ENCODE data around the gene GALNS.

GALNS gene

DNA sequence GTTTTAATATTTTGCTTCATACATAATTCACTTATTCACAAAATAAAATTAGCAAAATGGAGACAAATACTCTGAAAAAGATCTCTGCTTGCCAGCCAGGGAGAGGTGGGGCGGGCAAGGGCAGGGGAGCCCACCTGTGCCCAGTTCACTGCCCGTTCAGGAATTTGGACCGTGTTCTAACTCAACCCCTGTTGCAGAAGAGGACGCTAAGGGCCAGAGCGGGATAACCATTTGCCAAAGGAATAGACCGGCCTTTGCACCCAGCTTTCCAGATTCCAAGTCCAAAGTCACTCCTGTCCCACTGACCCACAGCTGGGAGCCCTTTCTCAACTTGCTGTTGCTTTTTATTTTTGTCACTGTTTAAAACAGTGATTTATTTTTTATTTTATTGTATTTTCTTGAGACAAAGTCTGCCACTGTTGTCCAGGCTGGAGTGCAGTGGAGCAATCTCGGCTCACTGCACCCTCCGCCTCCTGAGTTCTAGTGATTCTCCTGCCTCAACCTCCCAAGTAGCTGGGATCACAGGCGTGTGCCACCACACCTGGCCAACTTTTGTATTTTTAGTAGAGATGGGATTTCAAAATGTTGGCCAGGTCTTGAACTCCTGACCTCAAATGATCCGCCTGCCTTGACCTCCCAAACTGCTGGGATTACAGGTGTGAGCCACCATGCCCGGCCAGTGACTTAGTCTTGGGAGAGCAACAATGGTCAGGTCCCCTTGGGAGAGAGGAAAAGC lies 69.0 kb downstream of the GALNS start:
- H3K4me3 ChIP-seq (ENCODE audit: low read depth, low read length): no peak overlapping the region

DNA sequence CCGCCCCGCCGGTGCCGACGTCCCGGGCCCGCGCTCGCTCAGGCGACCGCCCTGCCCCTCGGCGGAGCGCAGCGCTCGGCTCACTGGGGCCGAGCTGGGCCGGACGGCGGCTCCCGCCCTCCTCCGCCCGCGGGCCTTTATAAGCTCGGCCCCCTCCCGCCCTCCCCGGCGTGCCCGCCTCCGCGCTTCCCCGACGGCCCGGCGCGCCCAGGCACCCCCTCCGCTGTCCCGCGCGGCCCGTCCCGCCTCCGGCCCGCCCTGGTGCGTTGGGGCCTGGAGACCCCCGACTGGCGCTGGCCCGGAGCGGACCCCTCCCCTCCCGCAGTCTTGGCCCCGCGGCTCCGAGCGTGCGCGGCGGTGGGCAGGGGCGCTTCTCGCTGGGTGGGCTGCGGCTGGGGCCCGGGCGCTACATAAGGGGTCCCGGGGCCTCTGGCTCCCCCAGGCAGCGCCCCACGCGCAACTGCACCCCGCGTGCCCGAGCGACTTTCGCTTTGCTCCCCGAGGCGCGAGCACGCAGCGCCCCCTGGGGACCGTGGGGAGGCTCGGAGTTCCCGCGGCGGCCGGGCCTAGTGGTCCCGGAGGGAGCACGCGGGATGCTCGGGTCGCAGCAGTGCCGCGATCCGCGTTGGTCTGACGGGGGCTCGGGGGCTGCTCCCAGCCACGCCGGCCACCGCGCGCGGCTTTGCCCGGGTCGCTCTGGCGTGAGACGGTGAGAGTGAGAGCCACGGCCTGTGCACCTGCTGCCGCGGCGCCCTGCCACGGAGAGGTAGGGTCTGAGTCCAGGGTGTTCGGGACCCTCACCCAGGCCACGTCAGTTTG lies 71.4 kb downstream of the GALNS start, which contains the start of gene PIEZO1:
Gene PIEZO1, minus strand, starts transcription at position 115 of the 819 bp plus-strand sequence. CDS start 256 bp downstream, outside the sequence.
- H3K4me3 ChIP-seq (ENCODE audit: low read depth, low read length): peak within 1 kb of the TSS; percentile 36

- H3K4me3 ChIP-seq (ENCODE audit: low read depth, low read length): peak overlapping the region; percentile 36
Measured at GRCh38 chr16:88784856-88785105, 72.0 kb downstream of the GALNS start.

DNA sequence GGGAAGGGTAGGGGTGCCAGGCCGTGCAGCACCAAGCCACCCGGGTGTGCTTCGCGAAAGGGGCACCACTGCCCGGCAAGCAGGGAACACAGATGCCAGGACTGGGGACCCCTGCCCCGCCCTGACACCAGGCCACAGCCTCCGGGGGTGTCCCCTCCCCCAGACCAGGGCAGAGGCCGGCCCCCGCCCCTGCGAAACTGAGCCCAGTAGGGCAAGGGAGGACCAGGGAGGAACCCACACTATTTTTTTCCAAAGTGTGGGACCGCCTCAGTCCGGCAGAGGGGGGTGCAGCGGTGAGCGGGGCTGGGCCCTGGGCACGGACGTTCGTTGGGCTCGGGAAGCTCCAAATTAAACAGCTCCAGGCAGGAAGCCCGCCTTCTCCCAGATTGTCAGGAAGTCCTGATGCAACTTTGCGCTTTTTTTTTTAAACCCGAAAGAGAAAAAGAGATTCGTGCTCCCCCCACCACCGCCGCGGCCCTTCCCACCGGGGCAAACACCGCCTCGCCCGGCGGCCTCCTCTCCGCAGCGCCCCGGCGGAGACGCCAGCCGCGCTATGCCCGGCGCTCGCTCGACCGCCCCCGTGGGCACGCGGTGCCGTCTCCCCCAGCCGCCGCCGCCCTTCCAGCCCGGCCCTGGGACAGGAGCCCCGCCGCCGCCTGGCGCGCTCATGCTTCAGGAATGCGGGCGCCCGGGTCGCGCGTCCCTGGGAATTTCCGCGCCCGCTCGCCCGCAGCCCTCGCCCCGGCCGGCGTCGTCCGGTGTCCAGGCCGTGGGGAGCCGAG lies 72.5 kb downstream of the GALNS start:
- H3K4me3 ChIP-seq (ENCODE audit: low read depth, low read length): peak overlapping the region; percentile 36

- H3K4me3 ChIP-seq (ENCODE audit: low read depth, low read length): peak overlapping the region; percentile 36
Measured at GRCh38 chr16:88783391-88784073, 73.2 kb downstream of the GALNS start.

DNA sequence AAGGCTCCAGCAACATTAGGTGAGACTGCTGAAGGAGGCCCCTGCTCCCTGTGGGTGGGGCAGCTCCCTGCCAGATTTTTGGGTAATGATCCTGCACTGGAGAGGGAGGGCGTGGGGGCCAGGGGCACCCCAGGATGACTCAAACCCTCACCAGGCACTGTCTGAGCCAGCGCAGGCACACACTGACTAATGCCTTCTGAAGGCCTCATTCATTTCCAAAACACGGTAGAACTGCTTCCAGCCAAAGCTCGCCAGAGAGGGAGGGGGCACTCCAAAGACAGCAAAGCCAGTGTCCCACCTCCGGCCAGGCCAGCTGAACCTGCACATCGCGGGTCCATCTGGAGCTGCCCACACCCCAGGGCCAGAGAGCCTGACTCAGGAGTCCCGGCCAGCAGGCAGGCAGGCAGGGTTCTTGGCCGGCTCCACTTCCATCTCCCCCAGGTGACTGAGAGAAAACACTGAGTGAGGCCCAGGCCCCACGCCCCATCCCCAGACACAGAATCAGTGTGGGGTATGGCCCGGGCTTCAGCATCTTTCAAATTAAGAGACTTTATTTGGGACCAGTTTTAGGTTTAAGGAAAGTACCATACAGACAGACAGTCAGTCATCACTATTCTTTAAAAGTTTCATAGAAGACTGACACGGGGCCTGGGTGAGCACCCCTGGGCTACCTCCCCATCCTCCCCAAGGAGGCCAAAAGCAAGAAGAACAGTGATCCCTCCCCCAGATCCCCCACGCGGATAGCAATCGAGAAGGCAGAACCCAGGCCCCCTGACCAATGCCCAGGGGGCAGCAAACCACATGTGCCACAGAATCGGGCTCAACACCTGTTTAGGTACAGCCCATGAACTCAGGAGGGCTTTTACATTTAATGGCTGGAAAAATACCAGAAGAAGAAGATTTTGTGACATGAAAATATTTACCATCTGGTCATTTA lies 74.0 kb downstream of the GALNS start:
- H3K4me3 ChIP-seq (ENCODE audit: low read depth, low read length): no peak overlapping the region

DNA sequence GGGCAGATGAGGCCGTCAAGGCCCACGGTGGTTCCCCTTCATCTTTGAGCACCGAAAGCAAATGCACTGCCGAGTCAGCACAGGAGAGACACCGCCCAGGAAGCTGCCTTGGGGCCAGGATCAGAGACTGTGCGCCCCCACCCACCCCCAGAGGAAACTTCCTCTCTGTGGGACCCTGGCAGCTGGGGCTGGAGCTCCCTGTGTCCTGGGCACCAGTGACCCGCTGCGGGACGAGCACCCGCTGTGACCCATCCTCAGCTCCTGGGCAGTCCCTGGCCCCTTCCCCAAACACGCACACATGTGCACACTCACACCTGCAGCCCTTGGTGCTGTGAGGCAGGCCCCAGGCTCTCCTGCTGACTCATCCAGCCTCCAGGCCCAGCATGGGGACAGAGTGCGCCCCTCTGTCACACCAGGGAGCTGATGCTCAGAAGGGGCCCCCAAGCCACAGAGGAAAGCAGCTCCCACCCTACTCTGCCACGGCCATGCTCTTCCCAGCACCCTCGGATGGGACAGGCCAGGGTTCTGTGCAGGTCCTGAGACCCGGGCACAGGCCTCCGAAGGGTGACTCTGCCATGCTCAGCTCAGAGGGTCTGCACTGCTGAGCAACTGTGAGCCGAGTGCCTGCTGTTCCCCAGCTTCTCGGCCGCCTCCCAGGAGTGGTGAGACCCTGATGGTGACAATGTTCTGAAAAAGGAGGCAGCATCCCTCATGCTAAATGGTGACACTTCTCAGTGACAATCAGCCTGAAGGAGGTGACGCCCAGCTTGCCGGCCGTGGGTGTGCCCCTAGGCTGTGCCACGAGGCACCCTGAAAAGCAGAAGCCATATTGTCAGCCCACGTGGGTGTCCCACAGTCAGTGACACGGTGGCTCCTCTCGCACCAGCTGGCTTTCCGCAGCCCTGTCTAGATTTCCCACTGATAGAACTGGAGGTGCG lies 75.3 kb downstream of the GALNS start:
- H3K4me3 ChIP-seq (ENCODE audit: low read depth, low read length): no peak overlapping the region

DNA sequence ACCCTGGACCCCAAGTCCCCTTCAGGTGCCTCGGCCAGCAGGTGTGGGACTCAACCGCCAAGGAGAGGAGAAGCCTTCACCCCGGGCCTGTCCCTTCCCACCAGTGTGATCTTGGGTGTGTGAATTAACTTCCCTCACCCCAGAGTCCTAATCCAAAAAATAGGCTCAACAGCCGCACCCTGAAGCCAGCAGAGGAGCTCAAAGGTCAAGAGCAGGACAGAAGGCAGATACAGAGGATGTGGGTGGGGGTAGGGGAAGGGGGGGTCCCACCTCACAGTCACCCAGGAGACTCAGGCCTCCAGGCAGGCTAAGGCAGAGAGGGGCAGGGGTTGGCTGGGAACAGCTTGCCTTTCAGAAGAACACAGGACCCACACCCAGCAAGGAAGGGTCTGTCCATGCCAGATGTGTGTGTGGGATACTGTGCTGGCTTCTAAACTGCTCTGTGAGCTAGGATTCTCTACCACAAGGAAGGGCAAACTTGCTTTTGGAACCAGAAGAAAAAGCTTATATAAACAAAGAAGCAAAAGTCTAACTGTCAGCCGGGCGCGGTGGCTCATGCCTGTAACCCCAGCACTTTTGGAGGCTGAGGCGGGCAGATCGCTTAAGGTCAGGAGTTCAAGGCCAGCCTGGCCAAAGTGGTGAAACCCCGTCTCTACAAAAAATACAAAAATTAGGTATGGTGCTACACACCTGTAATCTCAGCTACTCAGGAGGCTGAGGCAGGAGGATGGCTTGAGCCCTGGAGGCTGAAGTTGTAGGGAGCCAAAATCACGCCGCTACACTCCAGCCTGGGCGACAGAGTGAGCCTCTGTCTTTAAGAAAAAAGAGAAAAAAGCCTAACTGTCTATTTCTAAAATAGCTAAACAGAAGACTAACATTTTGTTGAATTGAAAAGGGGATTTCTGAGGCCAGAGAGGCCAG lies 76.3 kb downstream of the GALNS start:
- H3K4me3 ChIP-seq (ENCODE audit: low read depth, low read length): no peak overlapping the region

- no peak overlapping the region for H3K4me3 ChIP-seq (ENCODE audit: low read depth, low read length)
Measured at GRCh38 chr16:88779406-88780141, 77.2 kb downstream of the GALNS start.

DNA sequence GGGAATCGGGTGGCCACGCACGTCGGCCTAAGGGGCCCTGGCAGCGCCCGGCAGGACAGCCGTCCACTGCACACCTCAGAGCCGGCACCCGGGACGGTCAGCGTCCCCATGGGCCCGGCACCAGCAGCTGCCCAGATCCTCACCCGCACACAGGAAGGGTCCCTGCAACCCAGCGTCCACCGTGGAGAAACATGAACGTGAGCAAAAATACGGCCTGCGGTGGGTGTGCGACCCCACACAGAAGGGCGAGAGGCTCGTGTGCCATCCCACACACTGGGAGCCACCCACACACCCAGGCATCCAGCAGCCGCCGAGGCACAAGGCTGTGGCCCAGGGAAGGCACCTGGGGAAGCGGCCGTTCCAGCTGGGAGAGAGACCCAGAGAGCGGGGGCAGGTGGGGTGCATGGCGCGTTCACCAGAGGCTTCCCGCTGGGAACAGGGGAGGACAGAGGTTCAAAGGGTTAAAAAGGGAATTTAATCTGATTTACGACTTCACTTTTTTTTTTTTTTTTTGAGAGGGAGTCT lies 78.1 kb downstream of the GALNS start:
- H3K4me3 ChIP-seq (ENCODE audit: low read depth, low read length): no peak overlapping the region

DNA sequence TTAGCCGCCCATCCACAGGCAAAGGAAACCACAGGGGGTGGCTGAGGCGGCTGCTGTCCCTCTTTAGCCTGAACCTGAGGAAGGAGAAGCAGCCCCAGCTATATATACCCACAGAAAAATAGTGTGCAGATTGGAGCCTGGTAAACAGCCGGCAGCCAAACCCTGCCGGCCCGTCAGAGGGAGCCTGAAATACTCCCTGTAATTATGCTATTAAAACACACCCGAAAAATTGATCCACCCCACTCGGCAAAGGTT lies 78.5 kb downstream of the GALNS start:
- H3K4me3 ChIP-seq (ENCODE audit: low read depth, low read length): no peak overlapping the region

GRCh38 chr16:88777471-88778270 lies 79.1 kb downstream of the GALNS start:
- no peak overlapping the region for H3K4me3 ChIP-seq (ENCODE audit: low read depth, low read length)

DNA sequence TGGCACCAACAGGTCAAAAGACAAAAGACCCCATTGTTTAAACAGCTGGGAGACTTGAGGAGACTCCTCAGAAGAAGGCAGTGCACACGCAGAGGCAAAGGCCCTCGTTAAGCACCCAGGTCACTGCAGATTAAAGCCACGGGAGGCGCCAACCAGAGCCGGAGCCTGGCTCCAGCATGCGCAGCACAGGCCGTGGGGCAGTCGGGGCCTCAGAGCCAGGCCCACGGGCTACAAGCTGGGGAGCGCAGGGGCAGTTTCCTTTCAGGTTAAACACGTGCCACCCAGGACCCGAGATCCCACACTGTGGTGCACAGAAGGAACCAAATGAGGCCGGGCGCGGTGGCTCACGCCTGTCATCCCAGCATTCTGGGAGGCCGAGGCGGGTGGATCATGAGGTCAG lies 80.9 kb downstream of the GALNS start:
- H3K4me3 ChIP-seq (ENCODE audit: low read depth, low read length): no peak overlapping the region

DNA sequence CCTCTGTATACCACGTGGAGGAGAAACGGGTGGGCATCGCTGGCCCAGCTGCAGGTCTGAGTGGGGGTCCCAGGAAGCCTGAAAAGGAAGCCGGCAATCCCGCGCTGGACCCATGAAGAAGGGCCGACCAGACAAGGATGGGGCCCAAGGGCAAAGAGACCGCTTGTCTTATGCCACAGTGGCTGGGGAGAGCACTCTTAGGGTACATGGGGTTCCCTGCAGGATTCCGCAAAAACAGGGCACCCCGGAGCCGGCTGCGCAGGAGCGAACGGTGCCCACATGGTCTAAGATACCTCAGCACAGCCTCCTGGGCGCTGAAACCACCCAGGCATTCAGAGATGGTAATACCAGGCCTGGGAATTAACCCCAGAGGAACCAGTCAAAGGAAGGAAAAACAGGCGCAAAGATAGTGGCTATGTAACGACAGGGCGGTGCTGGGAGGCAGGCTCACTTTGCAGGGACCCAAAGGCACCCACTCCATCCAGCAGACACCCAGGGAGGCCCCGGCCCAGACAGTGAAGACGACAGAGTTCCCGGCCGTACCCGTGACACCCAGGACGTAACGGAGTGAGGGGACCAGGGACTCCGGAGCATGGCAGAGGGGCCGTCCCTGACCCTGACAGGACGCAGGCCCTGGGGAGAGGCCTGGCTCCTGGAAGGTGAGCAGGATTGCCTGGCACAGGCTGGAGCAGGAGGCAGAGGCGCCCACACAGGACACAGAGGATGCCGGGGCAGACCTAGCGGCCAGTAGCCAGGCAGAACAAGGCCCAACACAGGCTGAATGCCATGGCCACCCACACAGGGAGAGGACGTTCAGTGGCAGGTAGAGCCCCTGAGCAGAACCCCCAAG lies 82.0 kb downstream of the GALNS start:
- no peak overlapping the region for H3K4me3 ChIP-seq (ENCODE audit: low read depth, low read length)

- H3K4me3 ChIP-seq (ENCODE audit: low read depth, low read length): no peak overlapping the region
Measured at GRCh38 chr16:88773812-88774291, 82.9 kb downstream of the GALNS start.
